Measurements from ENCODE around the gene AQR. TPM values are rescaled to one million over a fixed set of nuclear protein-coding genes. Genes with fewer than 3 reads are reported as not detected.
"Not testable (repeated sequence)": the region's sequence is repeated elsewhere in the genome, so short reads cannot be mapped to it uniquely, and the experiment has no call there.

Gene AQR
- total RNA-seq, 2 experiments from 2014 or later, result 30.1 to 33.2 TPM

- Mint-ChIP-seq H3K9me3 (no peaks in the 10 kb centered on the region), H3K27ac (peak overlapping the region; percentile 100), H3K36me3 (peaks cover 28% of the 10 kb centered on the region), H3K27me3 (no peaks in the 10 kb centered on the region), H3K4me1 (ENCODE audit: low read depth) (peaks cover 31% of the 10 kb centered on the region), H3K4me3 (peak overlapping the region; percentile 97)
- intact Hi-C loops (cut with micrococcal nuclease), result loop anchor here (1.0 to 5.0 kb wide), 6 partner anchors 18 to 886 kb away; partner anchors contain the start of genes AQR, DPH6, EMC4 and EMC7
- CTCF ChIA-PET, result interaction anchor here (6.4 kb wide), 1 partner anchor 17 kb away, joined by 68 read pairs; the partner anchor contains the start of gene AQR
- DNase-seq, result no peak
- POLR2A ChIA-PET, result interaction anchor here (0.7 to 2.6 kb wide), 3 partner anchors 11 to 27 kb away, joined by 3 to 40 read pairs (median 11); partner anchors contain the start of gene AQR
Measured at GRCh38 chr15:34987609-34988026, 18.1 kb upstream of the AQR start.

- Mint-ChIP-seq H3K36me3 (peaks cover 35% of the 10 kb centered on the region), H3K27ac (peak overlapping the region; percentile 100), H3K9me3 (no peaks in the 10 kb centered on the region), H3K4me1 (ENCODE audit: low read depth) (peaks cover 31% of the 10 kb centered on the region), H3K27me3 (no peaks in the 10 kb centered on the region), H3K4me3 (peak overlapping the region; percentile 97)
- DNase-seq, result no peak
- POLR2A ChIA-PET, result interaction anchor here (2.6 kb wide), 1 partner anchor 17 kb away, joined by 40 read pairs; the partner anchor contains the start of gene AQR
- intact Hi-C loops (cut with micrococcal nuclease), result loop anchor here (2.0 to 5.0 kb wide), 3 partner anchors 620 to 762 kb away; partner anchors contain the start of genes EMC4, LPCAT4 and SLC12A6
- CTCF ChIA-PET, result interaction anchor here (0.8 to 6.4 kb wide), 2 partner anchors 14 to 17 kb away, joined by 3 to 68 read pairs; partner anchors contain the start of gene AQR
Measured at GRCh38 chr15:34986771-34987480, 17.4 kb upstream of the AQR start.

GRCh38 chr15:34986326-34986725 lies 16.8 kb upstream of the AQR start:
- H3K27ac Mint-ChIP-seq, result peak overlapping the region; percentile 100
- H3K4me1 Mint-ChIP-seq (ENCODE audit: low read depth), result peaks cover 32% of the 10 kb centered on the region
- H3K27me3 Mint-ChIP-seq, result no peaks in the 10 kb centered on the region
- POLR2A ChIA-PET, result interaction anchor here (2.6 kb wide), 1 partner anchor 16 kb away, joined by 40 read pairs; the partner anchor contains the start of gene AQR
- H3K4me3 Mint-ChIP-seq, result peak overlapping the region; percentile 97
- no peak for DNase-seq
- H3K9me3 Mint-ChIP-seq, result no peaks in the 10 kb centered on the region
- CTCF ChIA-PET, result interaction anchor here (0.8 to 6.4 kb wide), 2 partner anchors 13 to 16 kb away, joined by 3 to 68 read pairs; partner anchors contain the start of gene AQR
- intact Hi-C loops (cut with micrococcal nuclease), result loop anchor here (2.0 to 5.0 kb wide), 3 partner anchors 619 to 762 kb away; partner anchors contain the start of genes EMC4, LPCAT4 and SLC12A6
- peaks cover 40% of the 10 kb centered on the region for H3K36me3 Mint-ChIP-seq

- Mint-ChIP-seq H3K27me3 (no peaks in the 10 kb centered on the region), H3K36me3 (peaks cover 43% of the 10 kb centered on the region), H3K9me3 (no peaks in the 10 kb centered on the region), H3K4me1 (ENCODE audit: low read depth) (peaks cover 35% of the 10 kb centered on the region), H3K27ac (peak overlapping the region; percentile 75), H3K4me3 (peak overlapping the region; percentile 46)
- CTCF ChIA-PET, result interaction anchor here (1.1 to 6.4 kb wide), 2 partner anchors 11 to 15 kb away, joined by 3 to 68 read pairs; partner anchors contain the start of gene AQR
- POLR2A ChIA-PET, result interaction anchor here (0.9 kb wide), 1 partner anchor 16 kb away, joined by 3 read pairs; the partner anchor contains the start of gene AQR
- DNase-seq, result no peak
- intact Hi-C loops (cut with micrococcal nuclease), result loop anchor here (1.0 to 5.0 kb wide), 3 partner anchors 9 to 648 kb away; partner anchors contain the start of genes LPCAT4 and SLC12A6
Measured at GRCh38 chr15:34984889-34985630, 15.5 kb upstream of the AQR start.

GRCh38 chr15:34976743-34977142 lies 7.2 kb upstream of the AQR start:
- Mint-ChIP-seq H3K9me3 (no peaks in the 10 kb centered on the region), H3K27me3 (no peaks in the 10 kb centered on the region), H3K4me1 (ENCODE audit: low read depth) (peaks cover 4% of the 10 kb centered on the region), H3K4me3 (no peak overlapping the region), H3K27ac (no peak overlapping the region), H3K36me3 (peaks cover 11% of the 10 kb centered on the region)
- POLR2A ChIA-PET, result interaction anchor here (2.7 kb wide), 1 partner anchor 11 kb away, joined by 11 read pairs; the partner anchor contains the start of gene ZNF770
- intact Hi-C loops (cut with micrococcal nuclease), result no loop called here
- CTCF ChIA-PET, result no interaction called here
- no peak for DNase-seq

- CTCF ChIA-PET, result no interaction called here
- H3K36me3 Mint-ChIP-seq, result peaks cover 5% of the 10 kb centered on the region
- POLR2A ChIA-PET, result interaction anchor here (2.7 kb wide), 1 partner anchor 12 kb away, joined by 11 read pairs; the partner anchor contains the start of gene ZNF770
Measured at GRCh38 chr15:34976073-34976472, 6.5 kb upstream of the AQR start.

GRCh38 chr15:34973512-34973911 lies 4.0 kb upstream of the AQR start:
- H3K27me3 Mint-ChIP-seq, result no peaks in the 10 kb centered on the region
- ChIA-PET CTCF (interaction anchor here (1.1 kb wide), 1 partner anchor 13 kb away, joined by 3 read pairs; no protein-coding TSS in a partner anchor), POLR2A (no interaction called here)
- H3K4me3 Mint-ChIP-seq, result no peak overlapping the region
- peaks cover 8% of the 10 kb centered on the region for H3K36me3 Mint-ChIP-seq
- intact Hi-C loops (cut with micrococcal nuclease), result no loop called here
- peaks cover 7% of the 10 kb centered on the region for H3K4me1 Mint-ChIP-seq (ENCODE audit: low read depth)
- DNase-seq, result no peak
- H3K9me3 Mint-ChIP-seq, result no peaks in the 10 kb centered on the region
- H3K27ac Mint-ChIP-seq, result no peak overlapping the region

More at GRCh38 chr15:34976073-34976472, 6.5 kb upstream of the AQR start:
- Mint-ChIP-seq H3K4me3 (no peak overlapping the region), H3K4me1 (ENCODE audit: low read depth) (peaks cover under 1% of the 10 kb centered on the region), H3K9me3 (no peaks in the 10 kb centered on the region), H3K27me3 (no peaks in the 10 kb centered on the region), H3K27ac (no peak overlapping the region)
- DNase-seq, result no peak
- intact Hi-C loops (cut with micrococcal nuclease), result no loop called here

GRCh38 chr15:34970098-34970643 lies 629 bp upstream of the AQR start:
- Mint-ChIP-seq H3K4me1 (ENCODE audit: low read depth) (peaks cover 30% of the 10 kb centered on the region), H3K27ac (peak overlapping the region; percentile 95)
- not testable (repeated sequence) for H3K9me3 Mint-ChIP-seq

GRCh38 chr15:34964277-34964676 lies 5.3 kb downstream of the AQR start:
- no peak for DNase-seq
- intact Hi-C loops (cut with micrococcal nuclease), result no loop called here
- peaks cover 18% of the 10 kb centered on the region for H3K36me3 Mint-ChIP-seq
- peaks cover 35% of the 10 kb centered on the region for H3K4me1 Mint-ChIP-seq (ENCODE audit: low read depth)
- no peak overlapping the region for H3K27ac Mint-ChIP-seq
- H3K27me3 Mint-ChIP-seq, result no peaks in the 10 kb centered on the region
- no peaks in the 10 kb centered on the region for H3K9me3 Mint-ChIP-seq
- CTCF ChIA-PET, result no interaction called here
- H3K4me3 Mint-ChIP-seq, result no peak overlapping the region
- POLR2A ChIA-PET, result no interaction called here

More at GRCh38 chr15:34970098-34970643, 629 bp upstream of the AQR start:
- peak overlapping the region; percentile 100 for H3K4me3 Mint-ChIP-seq
- intact Hi-C loops (cut with micrococcal nuclease); H3K36me3 Mint-ChIP-seq; DNase-seq; H3K27me3 Mint-ChIP-seq: not testable (repeated sequence)
- ChIA-PET POLR2A (interaction anchor here (0.7 to 3.4 kb wide), 4 partner anchors 9 to 18 kb away, joined by 3 to 40 read pairs (median 3); partner anchors contain the start of gene ZNF770), CTCF (interaction anchor here (0.6 to 2.8 kb wide), 11 partner anchors 12 to 474 kb away, joined by 3 to 68 read pairs (median 4); partner anchors contain the start of gene ZNF770)

- Mint-ChIP-seq H3K27ac (no peak overlapping the region), H3K27me3 (no peaks in the 10 kb centered on the region), H3K9me3 (no peaks in the 10 kb centered on the region), H3K36me3 (peaks cover 15% of the 10 kb centered on the region), H3K4me1 (ENCODE audit: low read depth) (peaks cover 8% of the 10 kb centered on the region), H3K4me3 (no peak overlapping the region)
- intact Hi-C loops (cut with micrococcal nuclease), result no loop called here
- ChIA-PET CTCF (no interaction called here), POLR2A (no interaction called here)
- no peak for DNase-seq
Measured at GRCh38 chr15:34953851-34954250, 15.7 kb downstream of the AQR start.

GRCh38 chr15:34952481-34952880 lies 17.1 kb downstream of the AQR start:
- peaks cover 17% of the 10 kb centered on the region for H3K36me3 Mint-ChIP-seq
- ChIA-PET CTCF (interaction anchor here (1.2 to 3.0 kb wide), 3 partner anchors 17 to 32 kb away, joined by 3 to 14 read pairs (median 8); partner anchors contain the start of gene AQR), POLR2A (no interaction called here)
- no peaks in the 10 kb centered on the region for H3K27me3 Mint-ChIP-seq
- DNase-seq, result no peak
- H3K9me3 Mint-ChIP-seq, result no peaks in the 10 kb centered on the region
- peaks cover 8% of the 10 kb centered on the region for H3K4me1 Mint-ChIP-seq (ENCODE audit: low read depth)
- intact Hi-C loops (cut with micrococcal nuclease), result no loop called here
- no peak overlapping the region for H3K4me3 Mint-ChIP-seq
- no peak overlapping the region for H3K27ac Mint-ChIP-seq
